Endothelial cell (in vitro differentiated cells): ENCODE data around the gene FOXK1. TPM values are rescaled to one million over a fixed set of nuclear protein-coding genes. Genes with fewer than 3 reads are reported as not detected.

Experiments used
- DNase-seq: peaks from one replicate; pipeline ENCODE4 v3.0.0; 2021; ENCODE audit warnings: low spot score
- H3K27ac Mint-ChIP-seq: one replicate; pipeline ENCODE4 v1.8.0; 2021; ENCODE audit warnings: mixed read lengths, inconsistent platforms; ENCODE audit not compliant: unreplicated experiment
- H3K27me3 Mint-ChIP-seq: one replicate; pipeline ENCODE4 v1.8.0; 2021; ENCODE audit warnings: mild to moderate bottlenecking, moderate library complexity, mixed read lengths, inconsistent platforms; ENCODE audit not compliant: unreplicated experiment
- H3K36me3 Mint-ChIP-seq: one replicate; pipeline ENCODE4 v1.8.0; 2021; ENCODE audit warnings: mild to moderate bottlenecking, low read depth, mixed read lengths, inconsistent platforms; ENCODE audit not compliant: unreplicated experiment
- H3K4me1 Mint-ChIP-seq: one replicate; pipeline ENCODE4 v1.8.0; 2021; ENCODE audit warnings: mild to moderate bottlenecking, mixed read lengths, inconsistent platforms; ENCODE audit not compliant: unreplicated experiment
- H3K4me3 Mint-ChIP-seq: one replicate; pipeline ENCODE4 v1.8.0; 2021; ENCODE audit warnings: mild to moderate bottlenecking, mixed read lengths, inconsistent platforms; ENCODE audit not compliant: unreplicated experiment
- H3K9me3 Mint-ChIP-seq: one replicate; pipeline ENCODE4 v1.8.0; 2021; ENCODE audit warnings: mixed read lengths, inconsistent platforms; ENCODE audit not compliant: unreplicated experiment
- total RNA-seq: library from RNA; stranded (reverse); fragmentation: NEBNext Ultra II Directional; extraction: Animal tissue kit (Norgen Biotek cat#: 25700); gene quantifications from one replicate; pipeline ENCODE4 v1.2.1, GENCODE V29; 2021; ENCODE audit not compliant: unreplicated experiment
- TF ChIP-seq, protein P1 (sequence below): fragments of 200-600 bp; sonication (generic); IDR thresholded peaks from one replicate; pipeline ENCODE4 v1.5.0; 2021; ENCODE audit warnings: antibody characterized with exemption; ENCODE audit not compliant: unreplicated experiment

FOXK1 gene
- total RNA-seq, 1 donor from 2014 or later, result 73.8 TPM

DNA sequence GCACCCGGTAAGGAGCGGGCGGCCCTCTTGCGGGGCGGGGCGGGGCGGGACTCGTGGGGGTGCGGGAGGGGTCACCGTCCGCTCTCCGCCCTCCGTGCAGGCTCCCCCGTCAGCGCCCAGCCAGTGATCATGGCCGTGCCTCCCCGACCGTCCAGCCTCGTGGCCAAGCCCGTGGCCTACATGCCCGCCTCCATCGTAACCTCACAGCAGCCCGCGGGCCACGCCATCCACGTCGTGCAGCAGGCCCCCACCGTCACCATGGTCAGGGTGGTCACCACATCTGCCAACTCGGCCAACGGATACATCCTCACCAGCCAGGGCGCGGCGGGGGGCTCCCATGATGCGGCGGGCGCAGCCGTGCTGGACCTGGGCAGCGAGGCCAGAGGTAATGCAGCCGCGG lies 77.1 kb downstream of the FOXK1 start:
- H3K27me3 Mint-ChIP-seq, result peaks cover 10% of the 10 kb centered on the region
- TF ChIP-seq, protein P1, sequence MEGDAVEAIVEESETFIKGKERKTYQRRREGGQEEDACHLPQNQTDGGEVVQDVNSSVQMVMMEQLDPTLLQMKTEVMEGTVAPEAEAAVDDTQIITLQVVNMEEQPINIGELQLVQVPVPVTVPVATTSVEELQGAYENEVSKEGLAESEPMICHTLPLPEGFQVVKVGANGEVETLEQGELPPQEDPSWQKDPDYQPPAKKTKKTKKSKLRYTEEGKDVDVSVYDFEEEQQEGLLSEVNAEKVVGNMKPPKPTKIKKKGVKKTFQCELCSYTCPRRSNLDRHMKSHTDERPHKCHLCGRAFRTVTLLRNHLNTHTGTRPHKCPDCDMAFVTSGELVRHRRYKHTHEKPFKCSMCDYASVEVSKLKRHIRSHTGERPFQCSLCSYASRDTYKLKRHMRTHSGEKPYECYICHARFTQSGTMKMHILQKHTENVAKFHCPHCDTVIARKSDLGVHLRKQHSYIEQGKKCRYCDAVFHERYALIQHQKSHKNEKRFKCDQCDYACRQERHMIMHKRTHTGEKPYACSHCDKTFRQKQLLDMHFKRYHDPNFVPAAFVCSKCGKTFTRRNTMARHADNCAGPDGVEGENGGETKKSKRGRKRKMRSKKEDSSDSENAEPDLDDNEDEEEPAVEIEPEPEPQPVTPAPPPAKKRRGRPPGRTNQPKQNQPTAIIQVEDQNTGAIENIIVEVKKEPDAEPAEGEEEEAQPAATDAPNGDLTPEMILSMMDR, result no peak
- DNase-seq, result no peak
- H3K9me3 Mint-ChIP-seq, result no peaks in the 10 kb centered on the region
- no peak overlapping the region for H3K27ac Mint-ChIP-seq
- H3K4me1 Mint-ChIP-seq, result peaks cover 4% of the 10 kb centered on the region
- H3K36me3 Mint-ChIP-seq, result peaks cover 32% of the 10 kb centered on the region
- no peak overlapping the region for H3K4me3 Mint-ChIP-seq

DNA sequence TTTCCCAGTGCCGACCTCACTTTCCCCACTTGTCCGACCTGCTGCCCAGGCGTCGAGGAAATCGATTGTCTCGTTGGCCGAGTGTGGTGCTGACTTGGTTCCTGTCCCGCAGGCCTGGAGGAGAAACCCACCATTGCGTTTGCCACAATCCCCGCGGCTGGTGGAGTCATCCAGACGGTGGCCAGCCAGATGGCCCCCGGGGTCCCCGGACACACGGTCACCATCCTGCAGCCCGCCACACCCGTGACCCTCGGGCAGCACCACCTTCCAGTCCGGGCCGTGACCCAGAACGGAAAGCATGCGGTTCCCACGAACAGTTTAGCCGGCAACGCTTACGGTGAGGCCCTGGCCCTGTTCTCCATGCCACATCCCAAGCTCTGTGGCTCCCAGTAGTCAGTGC lies 78.9 kb downstream of the FOXK1 start:
- DNase-seq, result no peak
- peaks cover 28% of the 10 kb centered on the region for H3K36me3 Mint-ChIP-seq
- TF ChIP-seq, protein P1, result no peak

DNA sequence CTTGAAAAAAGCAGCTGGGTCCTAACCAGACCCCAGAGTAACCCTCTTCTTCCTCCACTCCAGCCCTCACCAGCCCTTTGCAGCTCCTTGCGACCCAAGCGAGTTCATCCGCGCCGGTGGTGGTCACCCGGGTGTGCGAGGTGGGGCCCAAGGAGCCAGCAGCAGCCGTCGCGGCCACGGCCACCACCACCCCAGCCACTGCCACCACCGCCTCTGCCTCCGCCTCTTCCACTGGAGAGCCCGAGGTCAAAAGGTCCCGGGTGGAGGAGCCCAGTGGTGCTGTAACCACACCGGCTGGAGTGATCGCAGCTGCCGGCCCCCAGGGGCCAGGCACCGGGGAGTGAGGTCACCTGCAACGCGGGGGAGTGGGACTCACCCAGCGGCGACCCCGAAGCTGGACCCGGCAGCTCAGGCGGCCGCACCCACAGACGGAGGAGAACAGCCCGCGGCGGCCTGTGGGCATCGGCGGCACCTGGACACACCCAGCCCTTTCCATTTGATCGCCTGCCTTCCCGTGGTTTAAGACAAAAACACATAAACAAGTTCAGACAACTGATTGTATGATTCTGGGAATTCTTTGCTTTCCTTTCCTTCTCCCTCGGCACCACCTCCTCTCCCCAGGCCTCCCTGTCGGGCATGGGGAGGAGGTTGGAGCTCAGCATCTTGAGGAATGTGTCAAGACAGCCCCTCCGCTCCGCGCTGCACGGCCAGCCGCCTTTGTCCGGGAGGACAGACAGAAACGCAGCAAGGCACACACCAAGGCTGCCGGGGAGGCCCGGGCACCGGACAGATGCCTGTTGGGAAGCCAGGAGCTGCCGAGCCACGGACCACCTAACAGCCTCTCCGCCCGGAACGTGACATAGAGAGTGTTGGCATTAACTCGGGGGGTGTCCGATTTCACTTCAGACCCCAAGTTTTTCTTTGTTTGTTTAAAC lies 80.3 kb downstream of the FOXK1 start:
- no peak for DNase-seq
- Mint-ChIP-seq H3K4me3 (peak overlapping the region; percentile 80), H3K4me1 (peaks cover 4% of the 10 kb centered on the region), H3K27ac (no peak overlapping the region), H3K27me3 (peaks cover 21% of the 10 kb centered on the region), H3K36me3 (peaks cover 33% of the 10 kb centered on the region), H3K9me3 (no peaks in the 10 kb centered on the region)
- TF ChIP-seq, protein P1, result no peak

More for the DNA sequence above, 78.9 kb downstream of the FOXK1 start:
- Mint-ChIP-seq H3K9me3 (no peaks in the 10 kb centered on the region), H3K27me3 (peaks cover 15% of the 10 kb centered on the region), H3K4me1 (peaks cover 4% of the 10 kb centered on the region), H3K27ac (no peak overlapping the region), H3K4me3 (no peak overlapping the region)

DNA sequence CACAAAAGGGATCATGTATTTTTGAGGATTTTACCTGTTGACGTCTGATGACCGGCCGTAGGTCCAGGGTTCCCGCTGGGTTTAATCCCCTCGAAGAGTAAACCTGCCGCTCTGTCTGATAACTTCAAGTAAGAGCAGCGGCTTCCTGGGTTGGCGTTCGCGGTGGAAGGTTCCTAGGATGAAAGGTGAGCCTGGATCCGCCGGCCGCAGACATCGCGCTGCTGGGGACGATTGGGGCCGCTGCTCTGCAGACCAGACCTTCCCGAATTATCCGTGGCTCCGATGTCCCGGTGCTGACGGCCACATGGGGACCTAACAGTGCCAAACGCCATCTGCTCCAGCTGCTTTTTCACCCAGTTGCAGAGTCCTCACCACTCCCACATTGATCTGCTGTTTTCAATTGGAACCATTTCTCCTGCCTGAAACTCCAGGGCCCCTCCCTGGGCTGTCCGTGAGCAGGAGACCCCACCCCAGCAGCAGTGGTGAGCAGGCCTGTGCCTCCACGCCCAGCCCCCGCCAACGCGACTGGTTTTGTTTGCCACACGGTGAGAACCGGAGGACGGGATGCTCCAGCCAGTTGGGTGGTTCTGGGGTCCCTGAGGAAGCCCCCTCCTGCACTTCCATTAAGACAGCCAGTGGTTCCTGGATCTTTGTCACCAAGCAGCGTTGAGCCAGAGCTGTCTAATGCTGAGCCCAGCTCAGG lies 81.1 kb downstream of the FOXK1 start:
- H3K27ac Mint-ChIP-seq, result no peak overlapping the region
- TF ChIP-seq, protein P1, result no peak
- H3K4me3 Mint-ChIP-seq, result peak overlapping the region; percentile 80
- H3K27me3 Mint-ChIP-seq, result peaks cover 23% of the 10 kb centered on the region
- peaks cover 30% of the 10 kb centered on the region for H3K36me3 Mint-ChIP-seq
- peaks cover 4% of the 10 kb centered on the region for H3K4me1 Mint-ChIP-seq
- DNase-seq, result no peak
- no peaks in the 10 kb centered on the region for H3K9me3 Mint-ChIP-seq
